ENCODE results near the gene ATP10D. TPM values are rescaled to one million over a fixed set of nuclear protein-coding genes. Genes with fewer than 3 reads are reported as not detected.
"Not testable (repeated sequence)": the region's sequence is repeated elsewhere in the genome, so short reads cannot be mapped to it uniquely, and the experiment has no call there.

Gene ATP10D
- total RNA-seq, 4 donors from 2014 or later: 13.5 to 28.2 (median 18.0) TPM

- no peak for TF ChIP-seq EP300 (IDR thresholded peaks at IDR 0.05)
- TF ChIP-seq CTCF (IDR thresholded peaks at IDR 0.05): no peak
- no peak for TF ChIP-seq POLR2A (IDR thresholded peaks at IDR 0.05)
- H3K4me1 ChIP-seq: peaks cover 0 to 49% (median 17%) of the 10 kb centered on the region in 4 donors
- H3K4me3 ChIP-seq: peak overlapping the region; percentile 41 to 69 (median 57)
- peaks cover 0 to 4% (median 0%) of the 10 kb centered on the region in 3 donors for H3K36me3 ChIP-seq
- 0 to 1% methylated on average over 14 of the region's 14 CpGs for WGBS, 2 donors
- peaks cover 0 to 4% (median 0%) of the 10 kb centered on the region in 4 donors for H3K9me3 ChIP-seq
- H3K27me3 ChIP-seq: no peaks in the 10 kb centered on the region
- DNase-seq (ENCODE audit: low spot score in 2 of 2): no peak
- peak overlapping the region; percentile 84 to 98 (median 94) for H3K27ac ChIP-seq
Observed at GRCh38 chr4:47485768-47486167, 693 bp downstream of the ATP10D start.

- Histone ChIP-seq H3K36me3 (peaks cover 0 to 4% (median 0%) of the 10 kb centered on the region in 3 donors), H3K27me3 (no peaks in the 10 kb centered on the region), H3K4me3 (peak overlapping the region; percentile 41 to 69 (median 57)), H3K4me1 (peaks cover 0 to 50% (median 17%) of the 10 kb centered on the region in 4 donors), H3K27ac (peak overlapping the region; percentile 84 to 98 (median 94)), H3K9me3 (peaks cover 0 to 4% (median 0%) of the 10 kb centered on the region in 4 donors)
- no peak for TF ChIP-seq EP300 (IDR thresholded peaks at IDR 0.05)
- 21 to 34% methylated on average over 5 of the region's 5 CpGs for WGBS, 2 donors
- DNase-seq (ENCODE audit: low spot score in 2 of 2): no peak
Observed at GRCh38 chr4:47486231-47486673, 1.2 kb downstream of the ATP10D start.

- 94 to 96% methylated on average over 9 of the region's 9 CpGs for WGBS, 2 donors
- Histone ChIP-seq H3K4me1 (peaks cover 0 to 49% (median 15%) of the 10 kb centered on the region in 4 donors), H3K27ac (peak overlapping the region in 2 of 4 donors; percentile 93 to 98), H3K4me3 (peak overlapping the region in 3 of 4 donors; percentile 50 to 69 (median 64))
- H3K27me3 ChIP-seq; DNase-seq (ENCODE audit: low spot score in 2 of 2); H3K9me3 ChIP-seq; H3K36me3 ChIP-seq: not testable (repeated sequence)
Observed at GRCh38 chr4:47486727-47487126, 1.7 kb downstream of the ATP10D start.

- H3K27me3 ChIP-seq: no peaks in the 10 kb centered on the region
- H3K27ac ChIP-seq: no peak overlapping the region
- H3K4me1 ChIP-seq: peaks cover 0 to 60% (median 13%) of the 10 kb centered on the region in 4 donors
- H3K4me3 ChIP-seq: no peak overlapping the region
- H3K36me3 ChIP-seq: peaks cover 0 to 4% (median 0%) of the 10 kb centered on the region in 3 donors
- DNase-seq (ENCODE audit: low spot score in 2 of 2): no peak
- peaks cover 0 to 4% (median 0%) of the 10 kb centered on the region in 4 donors for H3K9me3 ChIP-seq
- WGBS, 2 donors: 48 to 65% methylated on average over 3 of the region's 3 CpGs
- TF ChIP-seq EP300 (IDR thresholded peaks at IDR 0.05): no peak
- no peak for TF ChIP-seq POLR2A (IDR thresholded peaks at IDR 0.05)
- no peak for TF ChIP-seq CTCF (IDR thresholded peaks at IDR 0.05)
Observed at GRCh38 chr4:47488706-47489105, 3.6 kb downstream of the ATP10D start.

GRCh38 chr4:47490550-47490949 is 5.5 kb downstream of the ATP10D start:
- no peak for TF ChIP-seq POLR2A (IDR thresholded peaks at IDR 0.05)
- TF ChIP-seq EP300 (IDR thresholded peaks at IDR 0.05): no peak
- peak in 3 of 5 experiments; percentile 13 to 14 (median 13) for TF ChIP-seq CTCF (IDR thresholded peaks at IDR 0.05)
- no peak overlapping the region for H3K4me3 ChIP-seq
- H3K27ac ChIP-seq: no peak overlapping the region
- no peak for DNase-seq (ENCODE audit: low spot score in 2 of 2)
- peaks cover 0 to 56% (median 0%) of the 10 kb centered on the region in 4 donors for H3K4me1 ChIP-seq
- H3K27me3 ChIP-seq: no peaks in the 10 kb centered on the region
- peaks cover 0 to 4% (median 0%) of the 10 kb centered on the region in 3 donors for H3K36me3 ChIP-seq
- WGBS, 2 donors: 73 to 74% methylated on average over 4 of the region's 4 CpGs
- peaks cover 0 to 4% (median 0%) of the 10 kb centered on the region in 4 donors for H3K9me3 ChIP-seq

GRCh38 chr4:47493238-47494123 is 8.4 kb downstream of the ATP10D start:
- H3K27ac ChIP-seq: no peak overlapping the region

More at GRCh38 chr4:47493238-47494123, 8.4 kb downstream of the ATP10D start:
- Histone ChIP-seq H3K9me3 (peaks cover 0 to 4% (median 0%) of the 10 kb centered on the region in 4 donors), H3K36me3 (peaks cover 0 to 4% (median 0%) of the 10 kb centered on the region in 3 donors), H3K27me3 (no peaks in the 10 kb centered on the region), H3K4me3 (no peak overlapping the region), H3K4me1 (peaks cover 0 to 50% (median 3%) of the 10 kb centered on the region in 4 donors)
- TF ChIP-seq POLR2A (IDR thresholded peaks at IDR 0.05): no peak
- TF ChIP-seq CTCF (IDR thresholded peaks at IDR 0.05): no peak
- TF ChIP-seq EP300 (IDR thresholded peaks at IDR 0.05): no peak
- 76 to 80% methylated on average over 3 of the region's 3 CpGs for WGBS, 2 donors
- DNase-seq (ENCODE audit: low spot score in 2 of 2): no peak

All from tibial nerve (tissue), 4 donors.